GM12878 (cell line): Measurements from ENCODE around the gene CORO7.
"Not testable (repeated sequence)": the region's sequence is repeated elsewhere in the genome, so short reads cannot be mapped to it uniquely, and the experiment has no call there.

ENCODE experiments used
- GABPA ChIP-seq: IDR thresholded peaks from 2 replicates; pipeline ENCODE4 v1.6.1; 2014; ENCODE audit warnings: antibody characterized with exemption, low read depth, mild to moderate bottlenecking, inconsistent platforms
- IKZF1 ChIP-seq: fragments of 450-650 bp; conservative IDR thresholded peaks from 2 replicates; pipeline ENCODE4 v1.6.1; 2017; ENCODE audit warnings: antibody characterized with exemption, mild to moderate bottlenecking
- IRF4 ChIP-seq: IDR thresholded peaks from 2 replicates; pipeline ENCODE4 v1.6.1; 2011; ENCODE audit warnings: low read depth, low read length
- RAD21 ChIP-seq: IDR thresholded peaks from 2 replicates; pipeline ENCODE4 v1.6.1; 2011; ENCODE audit warnings: mild to moderate bottlenecking, low read depth, low read length, moderate library complexity; ENCODE audit not compliant: insufficient read depth
- SP1 ChIP-seq: IDR thresholded peaks from one replicate; pipeline ENCODE4 v1.6.1; 2011; ENCODE audit warnings: low read depth, low read length
- TF ChIP-seq, protein P1 (sequence below): fragments of 450-650 bp; IDR thresholded peaks from 2 replicates; pipeline ENCODE4 v1.6.1; 2017; ENCODE audit warnings: mild to moderate bottlenecking

DNA sequence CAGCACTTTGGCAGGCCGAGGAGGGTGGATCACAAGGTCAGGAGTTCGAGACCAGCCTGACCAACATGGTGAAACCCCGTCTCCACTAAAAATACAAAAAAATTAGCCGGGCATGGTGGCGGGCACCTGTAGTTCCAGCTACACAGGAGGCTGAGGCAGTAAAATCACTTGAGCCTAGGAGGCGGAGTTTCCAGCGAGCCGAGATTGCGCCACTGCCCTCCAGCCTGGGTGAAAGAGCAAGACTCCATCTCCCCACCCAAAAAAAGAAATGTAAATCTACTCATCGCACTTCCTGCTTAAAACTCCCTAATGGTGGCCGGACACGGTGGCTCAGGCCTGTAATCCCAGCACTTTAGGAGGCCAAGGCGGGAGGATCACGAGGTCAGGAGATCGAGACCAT, 22.5 kb downstream of the CORO7 start:
- TF ChIP-seq, protein P1, sequence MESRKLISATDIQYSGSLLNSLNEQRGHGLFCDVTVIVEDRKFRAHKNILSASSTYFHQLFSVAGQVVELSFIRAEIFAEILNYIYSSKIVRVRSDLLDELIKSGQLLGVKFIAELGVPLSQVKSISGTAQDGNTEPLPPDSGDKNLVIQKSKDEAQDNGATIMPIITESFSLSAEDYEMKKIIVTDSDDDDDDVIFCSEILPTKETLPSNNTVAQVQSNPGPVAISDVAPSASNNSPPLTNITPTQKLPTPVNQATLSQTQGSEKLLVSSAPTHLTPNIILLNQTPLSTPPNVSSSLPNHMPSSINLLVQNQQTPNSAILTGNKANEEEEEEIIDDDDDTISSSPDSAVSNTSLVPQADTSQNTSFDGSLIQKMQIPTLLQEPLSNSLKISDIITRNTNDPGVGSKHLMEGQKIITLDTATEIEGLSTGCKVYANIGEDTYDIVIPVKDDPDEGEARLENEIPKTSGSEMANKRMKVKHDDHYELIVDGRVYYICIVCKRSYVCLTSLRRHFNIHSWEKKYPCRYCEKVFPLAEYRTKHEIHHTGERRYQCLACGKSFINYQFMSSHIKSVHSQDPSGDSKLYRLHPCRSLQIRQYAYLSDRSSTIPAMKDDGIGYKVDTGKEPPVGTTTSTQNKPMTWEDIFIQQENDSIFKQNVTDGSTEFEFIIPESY, result not testable (repeated sequence)
- TF ChIP-seq IRF4, IKZF1, GABPA, RAD21, SP1: not testable (repeated sequence)
